Loucy (cell line): ENCODE measurements around the gene FAM168A.

Source experiments
- H2AFZ ChIP-seq: fragments of 200-600 bp; sonication (generic); 2 replicates; pipeline ENCODE4 v1.6.0; 2016; ENCODE audit warnings: antibody characterized with exemption, mild to moderate bottlenecking, low read length, moderate library complexity
- H3F3A ChIP-seq: fragments of 200-600 bp; 2 replicates; pipeline ENCODE4 v1.6.0; 2016; ENCODE audit warnings: antibody characterized with exemption, low read depth, mild to moderate bottlenecking
- H3K27me3 ChIP-seq: fragments of 200-600 bp; sonication (generic); 2 replicates; pipeline ENCODE4 v1.6.1; 2014; ENCODE audit warnings: low read length, mild to moderate bottlenecking; ENCODE audit not compliant: insufficient read depth, poor library complexity, severe bottlenecking
- H3K36me3 ChIP-seq: fragments of 200-600 bp; sonication (generic); 2 replicates; pipeline ENCODE4 v1.6.1; 2016; ENCODE audit warnings: low read length; ENCODE audit not compliant: insufficient read depth
- H3K4me1 ChIP-seq: fragments of 200-600 bp; sonication (generic); 2 replicates; pipeline ENCODE4 v1.5.1; 2014; ENCODE audit warnings: low read length, mild to moderate bottlenecking; ENCODE audit not compliant: insufficient read depth, poor library complexity, severe bottlenecking
- H3K4me2 ChIP-seq: fragments of 200-600 bp; sonication (generic); 2 replicates; pipeline ENCODE4 v1.6.0; 2014; ENCODE audit warnings: antibody characterized with exemption, low read length, low read depth, mild to moderate bottlenecking; ENCODE audit not compliant: poor library complexity, severe bottlenecking
- H3K4me3 ChIP-seq: fragments of 200-600 bp; sonication (generic); 2 replicates; pipeline ENCODE4 v1.5.1; 2014; ENCODE audit warnings: low read length, mild to moderate bottlenecking, mixed read lengths; ENCODE audit not compliant: poor library complexity, severe bottlenecking
- H3K79me2 ChIP-seq: fragments of 200-600 bp; sonication (generic); 2 replicates; pipeline ENCODE4 v1.6.1; 2014; ENCODE audit warnings: low read length; ENCODE audit not compliant: insufficient read depth
- H3K9ac ChIP-seq: fragments of 200-600 bp; sonication (generic); 2 replicates; pipeline ENCODE4 v1.6.0; 2014; ENCODE audit warnings: mild to moderate bottlenecking, low read depth, low read length, moderate library complexity; ENCODE audit not compliant: poor library complexity, severe bottlenecking
- H3K9me2 ChIP-seq: fragments of 200-600 bp; sonication (generic); replicated peaks from 2 replicates; pipeline ENCODE4 v1.6.1; 2016; ENCODE audit warnings: low read depth, low read length, mixed read lengths
- H3K9me3 ChIP-seq: fragments of 200-600 bp; sonication (generic); 2 replicates; pipeline ENCODE4 v1.6.1; 2014; ENCODE audit warnings: mild to moderate bottlenecking, antibody characterized with exemption, low read length, low read depth; ENCODE audit not compliant: insufficient read depth
- H4K20me1 ChIP-seq: fragments of 200-600 bp; sonication (generic); 2 replicates; pipeline ENCODE4 v1.6.0; 2014; ENCODE audit warnings: antibody characterized with exemption, low read length, mild to moderate bottlenecking; ENCODE audit not compliant: insufficient read depth, poor library complexity, severe bottlenecking
- CTCF ChIP-seq: fragments of 200-600 bp; sonication (generic); conservative IDR thresholded peaks from 2 replicates; pipeline ENCODE4 v1.5.1; 2014; ENCODE audit warnings: mild to moderate bottlenecking, antibody characterized with exemption, low read length
- EZH2phosphoT487 ChIP-seq: fragments of 200-600 bp; IDR thresholded peaks from 2 replicates; pipeline ENCODE4 v1.6.1; 2018; ENCODE audit warnings: antibody characterized with exemption, mild to moderate bottlenecking, moderate library complexity, borderline replicate concordance

FAM168A gene

GRCh38 chr11:73401217-73401923 is 196.5 kb downstream of the FAM168A start:
- no peak overlapping the region for H2AFZ ChIP-seq
- H3K27me3 ChIP-seq, result no peaks in the 10 kb centered on the region
- no peak overlapping the region for H3K9ac ChIP-seq
- no peak overlapping the region for H3K4me3 ChIP-seq
- peaks cover 33% of the 10 kb centered on the region; the same call in 1 of the 2 replicates for H3K36me3 ChIP-seq
- H3K4me2 ChIP-seq, result no peak overlapping the region
- H3K9me2 ChIP-seq, result no peaks in the 10 kb centered on the region
- H3K79me2 ChIP-seq, result no peaks in the 10 kb centered on the region
- H3K4me1 ChIP-seq, result peaks cover 3% of the 10 kb centered on the region
- H3F3A ChIP-seq, result no peaks in the 10 kb centered on the region
- TF ChIP-seq EZH2phosphoT487 (no peak), CTCF (no peak)
- H4K20me1 ChIP-seq, result no peaks in the 10 kb centered on the region
- no peaks in the 10 kb centered on the region for H3K9me3 ChIP-seq

- peaks cover 3% of the 10 kb centered on the region for H3K4me1 ChIP-seq
- no peaks in the 10 kb centered on the region for H3F3A ChIP-seq
- no peak overlapping the region for H2AFZ ChIP-seq
- TF ChIP-seq CTCF (no peak), EZH2phosphoT487 (no peak)
- H3K79me2 ChIP-seq, result no peaks in the 10 kb centered on the region
- H3K4me2 ChIP-seq, result no peak overlapping the region
- H4K20me1 ChIP-seq, result no peaks in the 10 kb centered on the region
- peaks cover 33% of the 10 kb centered on the region; the same call in 1 of the 2 replicates for H3K36me3 ChIP-seq
- H3K9me2 ChIP-seq, result no peaks in the 10 kb centered on the region
- no peak overlapping the region for H3K4me3 ChIP-seq
- no peaks in the 10 kb centered on the region for H3K9me3 ChIP-seq
- H3K9ac ChIP-seq, result no peak overlapping the region
- H3K27me3 ChIP-seq, result no peaks in the 10 kb centered on the region
Observed at GRCh38 chr11:73400293-73400692, 197.6 kb downstream of the FAM168A start.

- Histone ChIP-seq H3K9me2 (no peaks in the 10 kb centered on the region), H2AFZ (no peak overlapping the region), H3K4me2 (no peak overlapping the region), H3K79me2 (no peaks in the 10 kb centered on the region), H3K36me3 (peaks cover 33% of the 10 kb centered on the region; the same call in 1 of the 2 replicates), H3F3A (no peaks in the 10 kb centered on the region), H3K4me3 (no peak overlapping the region), H3K4me1 (peaks cover 3% of the 10 kb centered on the region), H3K27me3 (no peaks in the 10 kb centered on the region), H3K9me3 (no peaks in the 10 kb centered on the region), H3K9ac (no peak overlapping the region), H4K20me1 (no peaks in the 10 kb centered on the region)
- TF ChIP-seq CTCF, result no peak
- TF ChIP-seq EZH2phosphoT487, result no peak
Observed at GRCh38 chr11:73399636-73400035, 198.3 kb downstream of the FAM168A start.
